ENCODE results near the gene APPL1. TPM values are rescaled to one million over a fixed set of nuclear protein-coding genes. Genes with fewer than 3 reads are reported as not detected.

The APPL1 gene
- total and polyA plus RNA-seq, 10 of the 15 experiments (the other 5 are each of a cell fraction or from before 2014, with no cell fraction given): 15.0 to 77.6 (median 40.2) TPM

DNA sequence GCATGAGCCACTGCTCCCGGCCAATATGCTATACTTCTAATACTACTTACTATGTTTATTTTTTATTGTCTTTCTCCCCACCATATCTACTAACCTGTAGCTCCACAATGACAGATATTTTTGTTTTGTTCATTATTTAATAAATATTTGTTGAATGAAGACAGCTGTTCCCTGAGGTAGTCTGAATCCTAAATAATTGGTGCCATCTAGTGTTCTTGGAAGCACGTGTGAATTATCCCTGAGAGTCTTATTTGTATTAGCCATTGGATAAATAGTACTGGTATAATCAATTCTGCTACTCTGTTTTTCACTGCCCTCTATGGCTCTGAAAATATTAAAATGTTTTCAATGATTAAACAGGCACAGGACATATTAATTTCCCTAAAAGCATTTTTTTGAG is 5.6 kb upstream of the APPL1 start:
- no peaks in the 10 kb centered on the region; the same call in 1 of the 2 replicates for H3K79me2 ChIP-seq (ENCODE audit: control insufficient read depth, insufficient read depth, low read length)
- no peaks in the 10 kb centered on the region for H3K36me3 ChIP-seq (ENCODE audit: control insufficient read depth in 2 of 2, insufficient read depth in 2 of 2, low read length in 1 of 2)
- no peak for DNase-seq (ENCODE audit: low read depth, low spot score)
- peaks cover 12% of the 10 kb centered on the region for H3K4me1 ChIP-seq (ENCODE audit: control insufficient read depth, insufficient read depth, low read length)
- H2AFZ ChIP-seq (ENCODE audit: control insufficient read depth, low read depth, low read length): no peak overlapping the region
- ChIA-PET CTCF (no interaction called here), POLR2A (no interaction called here), SMC1A (ENCODE audit: uncharacterized antibody, unreplicated experiment) (interaction anchor here (0.8 to 5.3 kb wide), 5 partner anchors 12 to 52 kb away, joined by 3 to 26 read pairs (median 3); partner anchors contain the start of gene HESX1), RAD21 (ENCODE audit: unreplicated experiment) (interaction anchor here (0.6 kb wide), 1 partner anchor 1034 kb away, joined by 3 read pairs; no protein-coding TSS in a partner anchor)
- ATAC-seq: no peak
- no peaks in the 10 kb centered on the region for H3K9me3 ChIP-seq (replicated peaks; ENCODE audit: control insufficient read depth, insufficient read depth, low read length)
- H4K20me1 ChIP-seq (ENCODE audit: control insufficient read depth, insufficient read depth): no peaks in the 10 kb centered on the region
- BruUV-seq (replicated peaks): no TSS peak
- no peak overlapping the region for H3K4me3 ChIP-seq
- H3K27ac ChIP-seq (ENCODE audit: control insufficient read depth, insufficient read depth): no peak overlapping the region
- 93% methylated on average over 2 of the region's 2 CpGs for WGBS (ENCODE audit: insufficient coverage, insufficient replicate concordance, low lambda C conversion rate, missing lambda C conversion rate)
- H3K9ac ChIP-seq (ENCODE audit: control insufficient read depth, insufficient read depth, low read length): no peak overlapping the region
- TF ChIP-seq SRF (IDR thresholded peaks at IDR 0.05; ENCODE audit: low read depth in 2 of 2, low read length in 2 of 2) (no peak), NR2F1 (conservative IDR thresholded peaks at IDR 0.05) (no peak), CEBPB (IDR thresholded peaks at IDR 0.05; ENCODE audit: borderline replicate concordance in 1 of 2, low read depth in 2 of 2, low read length in 2 of 2) (no peak), BMI1 (IDR thresholded peaks at IDR 0.05; ENCODE audit: borderline replicate concordance) (no peak), RAD21 (IDR thresholded peaks at IDR 0.05; ENCODE audit: insufficient read depth, low read depth, low read length) (0 out of 2 replicates have a peak, but pooled peaks have one; percentile 1), POLR2A (IDR thresholded peaks at IDR 0.05; ENCODE audit: low read depth, low read length) (no peak), EZH2 (IDR thresholded peaks at IDR 0.05; ENCODE audit: borderline replicate concordance, control insufficient read depth, low read depth, low read length) (no peak)
- TF ChIP-seq, protein P1, sequence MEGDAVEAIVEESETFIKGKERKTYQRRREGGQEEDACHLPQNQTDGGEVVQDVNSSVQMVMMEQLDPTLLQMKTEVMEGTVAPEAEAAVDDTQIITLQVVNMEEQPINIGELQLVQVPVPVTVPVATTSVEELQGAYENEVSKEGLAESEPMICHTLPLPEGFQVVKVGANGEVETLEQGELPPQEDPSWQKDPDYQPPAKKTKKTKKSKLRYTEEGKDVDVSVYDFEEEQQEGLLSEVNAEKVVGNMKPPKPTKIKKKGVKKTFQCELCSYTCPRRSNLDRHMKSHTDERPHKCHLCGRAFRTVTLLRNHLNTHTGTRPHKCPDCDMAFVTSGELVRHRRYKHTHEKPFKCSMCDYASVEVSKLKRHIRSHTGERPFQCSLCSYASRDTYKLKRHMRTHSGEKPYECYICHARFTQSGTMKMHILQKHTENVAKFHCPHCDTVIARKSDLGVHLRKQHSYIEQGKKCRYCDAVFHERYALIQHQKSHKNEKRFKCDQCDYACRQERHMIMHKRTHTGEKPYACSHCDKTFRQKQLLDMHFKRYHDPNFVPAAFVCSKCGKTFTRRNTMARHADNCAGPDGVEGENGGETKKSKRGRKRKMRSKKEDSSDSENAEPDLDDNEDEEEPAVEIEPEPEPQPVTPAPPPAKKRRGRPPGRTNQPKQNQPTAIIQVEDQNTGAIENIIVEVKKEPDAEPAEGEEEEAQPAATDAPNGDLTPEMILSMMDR (IDR thresholded peaks at IDR 0.05 in 2 of 3, conservative IDR thresholded peaks at IDR 0.05 in 1 of 3; ENCODE audit: control insufficient read depth in 2 of 3, extremely low read depth in 1 of 3, insufficient read depth in 1 of 3, low read depth in 3 of 3, low read length in 3 of 3): peak in 1 of 3 experiments; percentile 19; a peak in 1 of 6 replicates
- intact Hi-C loops (cut with micrococcal nuclease; ENCODE audit: unreplicated experiment): no loop called here
- in situ Hi-C loops (cut with MboI): no loop called here
- H3K27me3 ChIP-seq (replicated peaks in 1 of 2; ENCODE audit: control insufficient read depth in 2 of 2, insufficient read depth in 2 of 2, low read length in 1 of 2): no peaks in the 10 kb centered on the region
- no peak for FAIRE-seq
- no peak overlapping the region for H3K4me2 ChIP-seq (ENCODE audit: control insufficient read depth, insufficient read depth)

Measured in GM12878 (cell line).